GM18499 (cell line): ENCODE data around the gene CPLX1.

Experiments used
- ATAC-seq: cut with Tn5 transposase; IDR thresholded peaks from one replicate; pipeline ENCODE4 v1.9.1; 2021; ENCODE audit warnings: moderate number of reproducible peaks; ENCODE audit not compliant: insufficient read depth, unreplicated experiment

CPLX1 gene

DNA sequence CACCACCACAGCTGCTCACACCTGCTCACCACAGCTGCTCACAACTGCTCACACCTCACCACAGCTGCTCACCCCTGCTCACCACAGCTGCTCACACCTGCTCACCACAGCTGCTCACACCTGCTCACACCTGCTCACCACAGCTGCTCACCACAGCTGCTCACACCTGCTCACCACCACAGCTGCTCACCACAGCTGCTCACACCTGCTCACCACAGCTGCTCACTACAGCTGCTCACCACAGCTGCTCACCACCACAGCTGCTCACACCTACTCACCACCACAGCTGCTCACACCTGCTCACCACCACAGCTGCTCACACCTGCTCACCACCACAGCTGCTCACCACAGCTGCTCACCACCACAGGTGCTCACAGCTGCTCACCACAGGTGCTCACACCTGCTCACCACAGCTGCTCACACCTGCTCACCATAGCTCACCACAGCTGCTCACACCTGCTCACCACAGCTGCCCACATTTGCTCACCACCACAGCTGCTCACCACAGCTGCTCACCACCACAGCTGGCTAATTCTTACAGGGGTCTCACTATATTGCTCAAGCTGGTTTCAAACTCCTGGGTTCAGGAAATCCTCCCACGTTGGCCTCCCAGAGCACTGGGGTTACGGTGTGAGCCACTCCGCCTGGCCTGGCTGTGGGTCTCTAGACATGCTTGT lies 30.4 kb upstream of the CPLX1 start:
- no peak for ATAC-seq

DNA sequence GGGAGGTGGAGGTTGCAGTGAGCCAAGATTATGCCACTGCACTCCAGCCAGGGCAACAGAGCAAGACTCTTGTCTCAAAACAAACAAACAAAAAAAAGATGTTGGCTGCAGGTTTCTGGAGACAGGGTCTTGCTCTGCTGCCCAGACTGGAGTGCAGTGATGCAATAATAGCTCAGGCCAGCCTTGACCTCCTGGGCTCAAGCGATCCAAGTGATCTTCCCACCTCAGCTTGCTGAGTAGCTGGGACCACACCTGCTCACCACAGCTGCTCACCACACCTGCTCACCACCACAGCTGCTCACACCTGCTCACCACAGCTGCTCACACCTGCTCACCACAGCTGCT lies 29.9 kb upstream of the CPLX1 start:
- ATAC-seq, result no peak

DNA sequence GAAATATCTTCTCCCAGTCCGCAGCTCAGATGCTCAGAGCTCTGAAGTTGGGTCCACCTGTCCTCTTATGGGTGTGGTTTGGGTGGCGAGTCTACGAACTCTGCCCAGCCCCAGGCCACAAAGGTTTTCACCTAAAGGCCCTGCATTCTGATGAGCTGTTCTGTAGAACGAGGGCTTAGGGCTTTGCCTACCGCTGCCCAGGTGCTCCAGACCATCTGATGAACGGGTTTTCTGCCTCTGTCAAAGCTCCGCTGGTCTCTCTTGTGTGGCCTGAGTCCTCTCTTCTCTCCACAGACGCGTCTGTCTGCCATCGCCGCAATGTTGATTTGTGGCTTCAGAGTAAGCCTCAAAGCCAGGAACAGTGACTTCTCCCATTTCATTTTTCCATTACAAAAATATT lies 28.4 kb upstream of the CPLX1 start:
- ATAC-seq, result no peak

DNA sequence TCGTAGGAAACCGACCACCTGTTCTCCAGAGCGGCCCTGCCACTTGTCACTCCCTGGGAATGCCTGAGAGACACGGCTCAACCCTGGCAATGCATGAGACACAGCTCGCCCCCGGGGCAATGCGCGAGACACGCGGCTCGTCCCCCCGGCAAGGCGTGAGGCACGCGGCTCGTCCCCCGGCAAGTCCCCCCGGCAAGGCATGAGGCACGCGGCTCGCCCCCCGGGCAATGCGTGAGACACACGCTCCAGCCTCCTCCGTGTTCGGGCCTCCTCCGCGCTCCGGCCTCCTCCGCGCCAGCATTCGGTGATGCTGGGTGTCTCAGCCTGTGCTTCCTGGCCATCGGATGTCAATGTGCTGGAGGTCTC lies 27.5 kb upstream of the CPLX1 start:
- ATAC-seq, result no peak

DNA sequence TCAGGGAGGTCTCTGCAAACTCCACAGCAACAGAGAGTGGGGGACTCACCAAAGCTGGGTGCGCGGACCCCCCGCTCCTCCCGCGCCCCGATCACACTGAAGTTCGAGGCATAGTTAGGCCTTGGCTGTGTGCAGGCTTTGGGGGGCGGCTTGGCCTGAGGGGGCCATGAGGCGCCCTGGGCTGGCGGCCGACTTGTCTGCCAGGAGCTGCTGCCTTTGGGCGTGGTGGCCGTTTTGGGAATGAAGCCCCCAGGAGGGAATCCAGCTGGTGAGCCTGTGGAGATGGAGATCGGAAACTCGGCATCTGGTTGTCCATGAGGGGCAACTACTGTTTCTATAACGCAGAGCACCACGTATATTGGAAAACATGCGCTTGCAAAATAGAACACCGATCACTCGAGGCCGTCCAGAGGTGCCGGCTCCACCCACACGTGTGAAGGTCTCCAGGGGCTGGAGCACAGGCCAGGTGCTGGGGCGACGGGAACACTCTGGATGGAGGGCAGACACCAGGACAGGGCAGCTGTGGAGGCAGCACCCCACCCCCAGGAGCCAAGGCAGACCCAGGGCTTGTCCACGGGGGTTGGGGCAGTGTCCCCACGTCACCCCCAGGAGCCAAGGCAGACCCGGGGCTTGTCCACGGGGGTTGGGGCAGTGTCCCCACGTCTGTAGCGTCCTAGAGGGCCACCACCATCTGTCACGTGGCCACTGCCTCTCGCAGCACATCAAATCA lies 25.9 kb upstream of the CPLX1 start:
- ATAC-seq, result no peak

DNA sequence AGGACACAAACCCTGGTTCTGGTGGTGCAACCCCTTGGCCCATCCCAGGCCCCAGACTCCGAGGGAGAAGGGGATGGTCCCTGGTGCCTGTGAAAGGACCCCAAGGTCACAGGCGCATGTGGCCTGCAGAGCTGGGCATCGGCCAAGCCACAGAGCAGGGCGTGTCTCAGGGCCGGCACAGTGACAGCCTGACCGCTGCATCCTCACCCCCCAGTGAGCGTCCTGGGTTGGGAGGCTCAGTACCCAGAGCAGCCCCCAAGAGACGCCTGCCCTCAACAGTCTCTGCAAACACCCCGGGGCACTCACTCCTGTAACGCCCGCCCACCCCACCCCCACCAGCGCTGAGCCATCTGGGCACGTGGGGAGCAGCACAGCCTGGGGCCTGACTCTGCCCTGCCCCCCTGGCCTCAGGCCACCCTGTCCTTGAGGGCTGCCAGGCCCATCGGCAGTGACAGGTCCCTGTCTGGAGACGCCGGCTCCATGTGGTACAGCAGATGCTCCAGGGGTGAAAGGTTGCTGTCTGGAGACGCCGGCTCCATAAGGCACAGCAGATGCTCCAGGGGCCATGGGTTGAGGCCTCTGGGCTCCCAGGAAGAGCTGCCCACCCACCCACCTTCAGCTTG lies 24.5 kb upstream of the CPLX1 start:
- no peak for ATAC-seq

DNA sequence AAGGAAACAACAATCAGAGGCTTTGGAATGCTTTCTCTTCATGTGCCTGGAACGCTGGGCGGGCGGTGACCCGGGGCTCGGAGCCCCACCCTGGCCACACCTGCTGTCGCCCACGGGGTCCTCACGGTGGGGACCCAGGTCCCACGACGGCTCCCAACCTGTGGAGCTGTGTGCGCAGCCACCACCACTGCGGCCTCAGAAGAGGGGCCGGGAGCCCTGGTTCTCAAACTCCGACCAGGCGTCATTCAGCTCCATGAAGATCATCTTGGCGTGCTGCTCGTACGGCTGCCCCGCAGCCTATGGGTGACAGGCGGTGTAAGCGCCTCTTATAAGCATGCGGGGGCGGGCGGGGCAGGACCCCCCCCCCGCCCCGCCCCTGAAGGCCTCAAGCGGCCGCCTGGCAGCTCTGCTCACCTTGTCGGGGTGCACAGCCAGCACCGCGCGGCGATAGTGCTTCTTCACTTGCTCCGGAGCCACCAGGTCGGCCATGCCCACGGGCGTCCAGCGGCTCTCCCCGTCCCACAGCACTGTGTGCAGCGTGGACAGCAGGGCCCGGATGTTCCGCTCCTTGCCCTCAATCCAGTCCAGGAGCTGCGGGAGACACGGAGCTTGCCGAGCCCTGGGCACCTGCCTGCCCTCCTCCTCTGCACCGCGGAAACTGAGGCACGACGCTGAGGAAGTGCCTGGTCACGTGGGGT lies 23.7 kb upstream of the CPLX1 start:
- no peak for ATAC-seq

DNA sequence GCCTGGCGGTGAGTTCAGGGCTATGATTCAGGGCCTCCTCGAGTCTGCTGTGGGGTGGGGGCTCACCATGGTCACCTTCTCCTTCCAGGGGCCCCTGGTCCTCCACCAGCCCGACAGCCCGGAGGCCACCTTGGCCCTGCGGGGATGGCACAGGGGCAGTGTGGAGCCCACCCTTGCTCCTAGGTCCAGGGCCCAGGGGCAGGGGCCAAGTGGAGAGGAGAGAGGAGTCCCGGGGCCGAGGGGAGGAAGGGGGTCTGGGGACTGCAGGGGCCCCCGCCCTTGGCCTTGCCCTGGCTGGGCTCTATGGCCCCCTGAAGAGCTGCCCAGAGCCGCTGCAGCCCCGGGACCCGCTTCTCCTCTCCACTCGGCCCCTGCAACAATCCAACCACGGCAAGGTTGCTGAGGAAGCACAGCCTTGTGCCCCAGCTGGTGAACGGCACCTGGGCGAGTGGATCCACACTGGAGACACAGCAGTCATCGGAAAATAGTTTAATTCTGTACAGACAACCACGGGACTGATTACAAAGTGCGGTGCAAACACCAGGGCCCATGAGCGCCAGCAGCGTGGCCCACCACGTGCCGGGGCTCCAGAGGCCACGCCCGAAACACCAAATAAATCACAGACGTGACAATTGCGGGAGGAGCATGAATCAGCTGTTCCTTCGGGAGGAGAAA lies 23.0 kb upstream of the CPLX1 start:
- no peak for ATAC-seq

DNA sequence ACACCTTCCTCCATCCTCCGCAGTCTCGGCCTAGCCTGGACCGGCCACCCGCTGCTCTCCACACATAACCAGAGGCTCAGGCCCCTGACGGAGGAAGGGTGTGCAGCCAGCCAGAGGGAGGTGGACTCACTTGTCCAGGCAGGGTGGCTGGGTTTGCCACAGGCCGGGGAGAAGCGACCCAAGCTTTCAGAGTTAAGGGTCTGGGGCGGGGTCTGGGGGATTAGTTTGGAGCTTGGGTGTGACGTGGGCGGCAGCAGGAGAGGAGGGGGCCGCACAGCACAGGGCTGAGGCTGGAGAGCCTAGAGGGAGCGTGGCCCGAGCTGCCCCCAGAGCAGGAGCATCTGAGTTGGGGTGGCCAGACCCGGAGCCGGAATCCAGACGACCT lies 22.4 kb upstream of the CPLX1 start:
- ATAC-seq, result no peak

DNA sequence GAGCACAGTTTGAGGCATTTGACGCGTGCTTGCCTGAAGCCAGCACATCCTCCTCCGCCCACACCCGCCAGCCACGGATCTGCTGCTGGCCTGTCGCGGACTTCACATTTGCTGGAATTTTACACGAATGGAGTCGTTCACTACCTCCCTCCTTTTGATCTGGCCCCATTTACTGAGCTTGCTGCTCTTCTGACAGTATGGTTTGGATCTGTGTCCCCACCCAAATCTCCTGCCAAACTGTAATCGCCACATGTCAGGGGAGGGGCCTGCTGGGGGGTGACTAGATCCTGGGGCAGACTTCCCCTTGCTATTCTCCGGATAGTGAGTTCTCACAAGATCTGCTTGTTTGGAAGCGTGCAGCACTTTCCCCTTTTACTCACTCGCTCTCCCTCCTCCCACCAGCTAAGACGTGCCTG lies 19.9 kb upstream of the CPLX1 start:
- ATAC-seq, result no peak

DNA sequence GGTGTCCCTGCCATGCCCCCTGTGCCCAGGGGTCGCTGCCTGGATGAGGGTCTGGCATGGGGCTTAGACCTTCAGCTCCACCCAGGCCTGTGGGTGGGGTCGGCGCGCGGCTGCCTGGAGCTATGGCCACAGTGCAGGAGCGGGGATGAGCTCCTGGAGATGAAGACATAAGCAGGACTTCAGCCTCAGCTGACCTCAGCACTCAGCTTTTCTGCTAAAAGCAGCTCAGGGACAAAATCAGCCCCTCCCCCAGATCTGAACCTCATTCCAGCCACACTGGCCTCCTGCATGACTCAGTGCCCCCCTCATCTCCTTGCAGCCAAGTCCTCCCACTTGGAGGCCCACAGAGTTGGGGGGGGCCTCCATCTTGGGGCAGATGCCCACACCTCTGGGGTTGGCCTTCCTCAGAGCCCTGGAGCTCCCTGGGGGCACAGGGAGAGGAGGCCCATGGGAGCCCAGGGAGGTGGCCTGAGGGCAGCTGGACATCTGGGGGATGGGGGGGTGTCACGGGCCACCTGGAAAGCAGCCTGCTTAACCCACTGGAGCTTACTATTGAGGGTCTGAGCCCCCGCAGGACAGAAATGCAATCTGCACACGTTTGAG lies 19.4 kb upstream of the CPLX1 start:
- no peak for ATAC-seq

DNA sequence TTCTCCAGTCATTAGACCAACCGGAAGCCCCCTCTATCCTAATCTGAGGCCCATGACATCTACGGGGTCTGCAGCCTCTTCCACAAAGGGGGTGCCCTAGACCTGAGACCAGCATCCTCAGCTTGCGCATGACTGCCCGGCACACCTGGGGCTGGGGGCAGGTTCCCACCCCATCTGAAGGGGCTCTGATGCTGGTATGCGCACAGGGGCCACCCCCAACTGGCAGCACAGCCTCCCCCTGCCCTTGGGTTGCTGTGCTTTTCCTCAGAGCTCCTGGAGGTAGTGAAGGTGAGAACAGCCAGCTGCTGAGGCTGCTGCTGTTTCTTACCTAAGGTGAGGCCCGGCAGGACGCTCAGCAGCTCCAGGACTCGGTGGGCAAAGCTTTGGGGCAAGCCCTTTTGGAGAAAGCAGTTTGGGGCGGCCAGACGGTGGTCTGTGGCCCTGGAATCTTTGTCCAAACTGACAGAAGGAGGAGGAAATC lies 18.9 kb upstream of the CPLX1 start:
- no peak for ATAC-seq

DNA sequence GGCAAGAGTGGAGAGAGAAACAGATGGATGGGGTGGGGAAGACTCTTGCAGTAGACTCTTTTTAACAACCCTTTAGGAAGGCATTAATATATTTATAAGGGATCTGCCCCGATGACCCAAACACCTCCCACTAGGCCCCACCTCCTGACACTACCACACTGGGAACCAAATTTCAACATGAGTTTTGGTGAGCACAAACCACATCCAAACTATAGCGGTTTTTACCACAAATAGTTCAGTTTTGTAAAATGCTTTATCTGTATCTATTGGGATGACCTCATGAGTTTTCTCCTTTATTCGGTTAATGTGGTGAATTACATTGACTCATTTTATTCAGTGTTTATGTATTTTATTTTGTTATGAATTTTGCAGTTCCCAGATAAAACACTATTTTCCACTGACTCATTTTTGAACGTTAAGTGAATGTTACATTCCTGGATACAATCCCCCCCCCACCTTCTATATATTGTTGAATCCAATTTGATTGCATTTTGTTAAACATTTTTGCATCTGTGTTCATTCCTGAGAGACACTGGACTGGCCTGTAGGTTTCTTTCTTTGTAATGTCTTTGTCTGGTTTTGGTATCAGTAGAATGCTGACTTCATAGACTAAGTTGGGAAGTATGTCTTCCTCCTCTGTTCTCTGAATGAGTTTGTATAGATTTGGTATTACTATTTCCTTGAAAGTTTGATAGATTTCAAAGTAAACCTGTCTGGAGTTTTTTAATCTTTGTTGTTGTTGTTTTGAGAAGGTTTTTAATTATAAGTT lies 13.9 kb upstream of the CPLX1 start:
- no peak for ATAC-seq

DNA sequence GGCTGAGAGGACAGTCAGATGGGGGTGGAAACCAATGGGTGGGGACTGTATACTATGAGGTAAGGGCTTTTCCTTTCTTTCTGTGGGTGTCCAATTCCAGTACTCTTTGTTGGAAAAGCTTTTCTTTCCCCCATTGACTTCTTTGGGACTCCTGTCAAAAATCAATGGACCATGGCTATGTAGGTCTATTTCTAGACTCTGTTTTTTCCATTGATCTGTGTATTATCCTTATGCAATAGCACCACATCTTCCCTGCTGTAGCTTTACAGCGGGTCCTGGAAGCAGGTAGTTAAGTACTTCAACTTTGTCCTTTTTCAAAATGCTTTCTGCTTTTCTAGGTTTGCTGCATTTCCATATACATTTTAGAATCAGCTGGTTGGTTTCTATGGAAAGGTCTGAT lies 11.8 kb upstream of the CPLX1 start:
- ATAC-seq, result no peak

DNA sequence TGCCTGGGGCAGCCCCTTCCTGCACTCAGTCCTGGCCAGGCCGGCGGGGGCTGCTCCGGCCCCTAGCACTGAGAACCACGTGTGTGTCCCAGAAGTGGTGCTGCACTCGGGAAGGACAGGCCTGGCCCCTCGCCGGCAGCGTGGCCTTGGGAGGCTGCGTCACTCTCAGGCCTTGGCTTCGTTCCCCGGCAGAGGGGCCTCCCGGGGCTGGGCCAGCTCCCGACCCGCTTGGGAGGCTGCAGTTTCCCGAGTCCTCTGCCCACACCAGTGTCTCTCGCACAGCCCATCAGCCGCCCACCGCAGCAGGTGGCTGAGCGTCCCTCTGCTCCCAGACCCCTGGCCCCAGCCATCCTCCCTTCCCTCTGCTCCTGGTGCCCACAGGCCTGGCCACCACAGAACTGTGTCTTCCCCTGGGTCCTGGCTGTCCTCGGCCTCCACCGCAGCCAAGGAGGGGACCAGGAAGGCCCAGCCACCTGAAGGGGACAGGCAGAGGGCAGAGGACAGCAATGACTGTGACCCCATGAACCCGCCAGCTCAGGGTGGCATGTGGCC lies 10.9 kb upstream of the CPLX1 start:
- no peak for ATAC-seq

DNA sequence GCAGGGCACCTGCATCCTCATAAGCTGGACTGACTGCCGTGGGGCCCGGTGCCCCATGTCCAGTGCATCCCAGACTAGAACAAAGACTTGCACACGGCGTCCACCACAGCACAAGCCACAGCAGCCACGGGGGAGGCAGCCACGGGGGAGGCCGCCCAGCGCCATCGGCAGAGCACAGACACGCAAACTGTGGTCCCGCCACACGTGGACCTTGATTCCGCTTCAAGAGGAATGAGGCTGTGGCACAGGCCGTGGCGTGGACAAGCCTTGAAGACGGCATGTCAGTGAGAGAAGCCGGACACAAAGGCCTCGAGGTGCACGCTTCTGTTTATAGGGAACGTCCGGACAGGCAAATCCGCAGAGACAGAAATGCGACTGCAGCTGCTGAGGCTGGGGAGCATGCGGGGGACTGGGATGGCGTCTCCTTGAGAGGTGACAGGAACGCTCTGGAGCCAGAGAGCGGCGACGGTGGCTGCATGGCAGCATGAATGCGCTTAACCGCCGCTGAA lies 10.1 kb upstream of the CPLX1 start:
- no peak for ATAC-seq

DNA sequence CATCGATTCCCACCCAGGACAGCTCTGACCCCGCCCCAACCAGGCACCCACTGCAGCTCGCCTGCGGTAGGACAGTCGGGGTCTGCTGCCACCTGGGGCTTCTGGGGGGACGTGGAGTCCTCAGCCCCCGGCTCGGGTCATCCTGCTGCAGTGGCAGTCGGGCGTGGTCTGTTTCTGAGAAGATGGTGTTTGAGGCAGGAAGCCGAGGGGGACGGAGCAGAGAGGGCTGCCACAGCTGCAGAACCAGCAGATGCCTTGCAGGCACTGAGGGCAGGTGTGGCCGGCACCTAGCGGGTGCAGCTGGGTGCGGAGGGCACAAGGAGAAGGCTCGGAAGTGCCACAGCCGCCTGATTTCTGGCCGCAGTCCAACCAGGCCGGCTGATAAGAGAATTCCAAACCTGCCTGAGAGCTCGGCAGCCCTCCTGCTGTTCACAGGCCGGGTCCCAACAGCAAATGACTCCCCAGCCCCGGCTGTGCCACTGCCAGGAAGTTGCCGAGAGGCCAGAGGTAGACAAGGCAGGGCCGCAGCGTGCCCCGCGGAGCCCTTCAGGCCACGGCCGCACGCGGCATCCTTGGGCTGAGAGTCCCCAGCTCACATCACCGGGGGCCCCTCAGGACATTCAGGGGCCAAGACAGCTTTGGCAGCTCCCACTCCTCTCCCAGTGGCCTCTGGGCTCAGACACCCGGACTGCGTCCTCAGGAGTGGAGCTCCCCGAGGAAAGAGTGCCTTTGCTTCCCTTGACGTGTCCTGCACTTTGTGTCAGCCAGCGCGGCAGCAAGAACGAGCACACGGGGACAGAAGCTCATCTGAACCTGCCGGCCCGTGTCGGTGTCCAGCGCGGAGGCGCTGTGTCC lies 9.4 kb upstream of the CPLX1 start:
- no peak for ATAC-seq
